Right renal cortex interstitium (tissue), 3 donors: ENCODE results near the gene FCMR. TPM values are rescaled to one million over a fixed set of nuclear protein-coding genes. Genes with fewer than 3 reads are reported as not detected.
A peak's percentile ranks its signal among the peaks of the same experiment; 100 is the strongest.
"Not testable (repeated sequence)": the region's sequence is repeated elsewhere in the genome, so short reads cannot be mapped to it uniquely, and the experiment has no call there.

Experiments
- DNase-seq, 3 donors: peaks; one replicate each; pipeline ENCODE4 v3.0.0-alpha.2; 2013; ENCODE audit warnings: low read depth in 3 of 3, low spot score in 2 of 3
- polyA plus RNA-seq, 3 donors: library from polyadenylated mRNA; unstranded; fragments of 120-200 nt; gene quantifications; one replicate each; pipeline ENCODE4 v1.2.1, GENCODE V29; 2013; ENCODE audit not compliant: insufficient read length in 3 of 3

FCMR gene
- polyA plus RNA-seq, 3 donors = 1.9 to 2.4 (median 2.0) TPM

DNA sequence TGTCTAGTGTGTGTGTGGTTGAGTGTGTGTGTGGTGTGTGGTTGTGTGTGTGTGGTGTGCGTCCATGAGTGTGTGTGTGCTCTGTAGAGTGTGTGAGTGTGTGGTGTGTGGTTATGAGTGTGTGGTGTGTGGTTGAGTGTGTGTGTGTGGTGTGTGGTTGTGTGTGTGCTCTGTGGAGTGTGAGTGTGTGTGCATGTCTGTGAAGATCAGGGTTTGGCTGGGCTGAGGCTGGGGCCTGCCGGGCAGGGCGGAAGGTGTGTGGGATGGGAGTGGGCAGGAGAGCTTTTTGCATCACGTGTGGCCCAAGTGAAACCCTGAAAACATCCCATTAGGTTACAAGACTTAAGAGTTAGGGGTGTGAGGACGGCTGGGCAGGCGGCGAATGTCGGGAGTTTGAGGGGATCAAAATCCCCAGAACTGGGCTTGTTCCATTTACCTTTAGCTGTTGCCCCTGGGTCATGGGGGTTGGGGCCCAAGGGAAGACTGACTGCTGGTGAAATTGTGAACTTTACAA is 2.9 kb upstream of the FCMR start:
- DNase-seq = no peak

DNA sequence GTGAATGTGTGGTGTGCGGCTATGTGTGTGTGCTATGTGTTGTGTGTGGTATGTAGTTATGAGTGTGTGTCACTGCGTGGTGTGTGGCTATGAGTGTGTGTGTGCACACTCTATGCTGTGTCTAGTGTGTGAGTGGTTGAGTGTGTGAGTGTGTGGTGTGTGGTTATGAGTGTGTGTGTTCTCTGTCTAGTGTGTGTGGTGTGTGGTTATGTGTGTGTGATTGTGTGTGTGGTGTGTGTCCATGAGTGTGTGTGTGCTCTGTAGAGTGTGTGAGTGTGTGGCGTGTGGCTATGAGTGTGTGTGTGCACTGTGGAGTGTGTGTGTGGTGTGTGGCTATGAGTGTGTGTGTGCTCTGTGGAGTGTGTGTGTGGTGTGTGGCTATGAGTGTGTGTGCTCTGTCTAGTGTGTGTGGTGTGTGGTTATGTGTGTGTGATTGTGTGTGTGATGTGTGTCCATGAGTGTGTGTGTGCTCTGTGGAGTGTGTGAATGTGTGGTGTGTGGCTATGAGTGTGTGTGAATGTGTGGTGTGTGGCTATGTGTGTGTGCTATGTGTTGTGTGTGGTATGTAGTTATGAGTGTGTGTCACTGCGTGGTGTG is 2.3 kb upstream of the FCMR start:
- not testable (repeated sequence) for DNase-seq

DNA sequence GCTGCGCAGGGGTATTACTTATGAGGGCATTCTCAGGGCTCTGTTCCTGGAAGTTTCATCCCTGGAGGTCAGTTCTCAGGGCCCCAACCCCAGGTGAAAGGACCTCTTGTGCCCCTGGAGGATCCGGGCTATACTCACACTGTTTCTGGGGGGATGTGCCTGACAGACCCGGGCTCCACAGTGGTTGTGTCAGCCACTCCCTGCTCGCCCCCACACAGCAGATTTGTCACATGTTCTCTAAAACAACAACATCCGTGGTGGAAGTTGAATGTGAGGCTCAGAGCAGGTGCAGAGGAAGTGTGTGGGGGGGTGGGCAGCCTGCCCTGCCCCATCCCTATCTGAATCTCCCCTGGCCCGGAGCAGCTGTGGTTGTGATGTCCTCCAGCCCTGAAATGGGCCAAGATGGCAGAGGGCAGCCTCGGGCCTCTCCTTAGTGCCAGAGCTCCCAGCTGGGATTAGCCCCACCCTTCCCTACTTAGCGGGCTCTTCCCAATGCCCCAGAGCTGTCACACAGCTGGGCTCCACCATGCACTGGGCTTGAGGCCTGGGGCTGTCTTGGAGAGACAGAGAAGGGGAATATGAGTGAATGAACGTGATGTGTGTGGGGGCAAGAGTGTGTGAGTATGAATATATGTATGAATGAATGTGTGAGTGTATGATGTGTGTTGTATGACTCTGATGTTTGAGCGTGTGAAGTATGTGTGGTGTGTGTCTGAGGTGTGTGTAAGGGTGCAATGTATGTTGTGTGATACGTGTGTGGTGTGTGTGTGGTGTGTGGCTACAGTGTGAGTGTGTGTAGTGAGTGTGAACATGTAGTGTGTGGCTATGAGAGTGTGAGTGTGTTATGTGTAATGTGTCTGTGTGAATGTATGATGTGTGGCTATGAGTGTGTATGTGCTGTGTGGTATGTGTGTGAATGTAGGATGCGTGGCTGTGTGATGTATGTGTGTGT is 1.5 kb upstream of the FCMR start:
- DNase-seq = no peak

DNA sequence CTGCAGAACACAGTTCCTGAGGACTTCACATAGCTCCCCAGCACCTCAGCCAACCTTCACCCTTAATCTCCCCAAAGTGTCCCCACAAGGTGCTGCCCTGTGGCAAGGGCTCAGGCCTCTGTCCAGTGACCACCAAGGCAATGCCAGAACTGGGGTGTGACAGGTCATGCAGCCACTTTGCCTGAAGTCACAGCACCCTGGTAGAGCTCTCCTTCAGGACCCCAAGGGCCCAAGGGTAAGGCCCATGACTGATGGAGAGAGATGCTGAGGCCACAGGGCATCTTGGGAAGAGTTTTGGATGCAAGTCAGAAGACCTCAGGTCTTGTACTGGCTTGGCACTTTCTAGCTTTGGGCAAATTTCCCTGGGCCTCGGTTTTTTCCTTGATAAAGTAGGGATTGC is 783 bp upstream of the FCMR start:
- DNase-seq = no peak

DNA sequence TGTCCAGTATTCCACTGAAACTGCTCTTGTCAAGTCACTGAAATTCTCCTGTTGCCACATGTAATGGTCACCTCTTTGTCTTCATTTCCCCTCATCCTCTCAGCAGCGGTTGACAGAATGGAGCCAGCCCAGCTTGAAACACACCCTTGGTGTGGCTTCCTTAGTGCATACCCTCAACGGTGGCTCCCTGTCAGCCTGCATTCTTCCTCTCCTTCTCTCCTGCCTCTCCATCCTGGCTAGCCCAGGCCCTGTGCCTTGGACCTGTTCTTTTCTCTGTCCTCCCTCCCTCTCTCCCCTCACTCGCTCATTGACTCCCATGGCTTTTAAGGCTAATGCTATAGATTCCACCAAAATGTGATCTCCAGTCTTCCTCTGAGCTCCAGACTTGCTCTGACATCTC is 3.7 kb downstream of the FCMR start:
- DNase-seq = no peak

DNA sequence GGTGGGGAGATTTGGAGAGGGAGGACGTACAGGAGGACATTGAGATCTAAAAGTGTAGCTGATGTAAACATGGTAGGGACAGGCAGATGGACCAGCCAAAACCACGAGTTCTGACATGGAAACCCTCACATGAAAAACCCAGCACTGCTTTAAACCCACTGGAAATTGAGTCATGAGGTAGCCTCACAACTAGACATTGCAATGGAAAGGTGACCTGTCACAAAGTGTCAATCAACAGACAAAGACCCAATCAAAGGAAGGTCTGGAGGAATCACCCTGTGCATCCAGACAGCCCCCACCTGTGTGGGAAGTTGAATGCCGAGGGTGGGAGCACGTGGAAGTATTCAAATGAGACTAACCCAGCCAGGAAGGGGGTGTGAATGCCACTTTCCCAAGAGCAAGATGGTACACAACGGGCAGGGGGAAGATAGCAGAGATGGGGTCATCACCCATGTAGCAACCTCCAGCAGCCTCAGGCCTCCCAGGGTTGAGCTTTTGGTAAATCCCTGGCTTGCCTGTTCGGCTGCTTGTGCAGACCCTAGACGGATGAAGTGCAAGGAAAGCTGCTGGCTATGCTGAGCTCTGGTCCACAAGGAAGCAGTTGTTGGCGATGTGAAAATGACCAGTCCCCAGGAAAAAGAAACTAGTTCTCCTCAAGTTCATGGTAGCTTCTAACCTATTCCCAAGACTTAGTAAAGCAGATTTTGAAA is 5.6 kb downstream of the FCMR start:
- no peak for DNase-seq

DNA sequence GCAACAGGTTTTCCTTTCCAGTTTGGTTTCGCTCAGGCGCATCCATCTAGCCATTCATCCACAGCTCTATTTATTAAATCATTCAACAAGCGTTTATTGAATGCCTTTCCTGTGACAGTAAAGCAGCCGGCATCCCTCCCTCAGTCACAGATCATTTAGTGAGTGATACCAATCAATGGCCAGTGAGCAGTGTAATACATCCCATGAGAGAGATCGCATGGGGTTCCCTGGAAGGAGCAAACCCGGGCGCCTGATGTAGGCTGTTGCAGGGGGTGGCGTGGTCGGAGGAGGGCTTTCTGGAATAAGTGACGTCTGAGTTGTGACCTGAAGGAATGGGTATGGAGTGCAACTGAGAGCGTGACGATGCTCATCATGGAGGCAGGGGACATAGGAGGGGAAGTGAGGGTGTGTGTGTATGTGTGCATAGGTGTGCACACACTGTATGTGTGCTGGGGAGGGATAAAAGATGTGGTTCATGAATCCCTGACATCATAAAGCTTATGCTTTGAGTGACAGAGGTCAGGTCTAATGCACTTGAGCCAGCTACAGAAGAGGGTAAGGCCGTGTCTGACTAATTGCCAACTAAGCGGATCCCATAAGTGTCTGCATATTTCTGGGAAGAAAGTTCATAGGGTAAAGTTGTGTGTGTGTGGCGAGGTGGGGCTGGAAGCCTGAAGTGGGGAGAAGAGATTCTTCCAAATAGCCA is 6.6 kb downstream of the FCMR start:
- no peak for DNase-seq

DNA sequence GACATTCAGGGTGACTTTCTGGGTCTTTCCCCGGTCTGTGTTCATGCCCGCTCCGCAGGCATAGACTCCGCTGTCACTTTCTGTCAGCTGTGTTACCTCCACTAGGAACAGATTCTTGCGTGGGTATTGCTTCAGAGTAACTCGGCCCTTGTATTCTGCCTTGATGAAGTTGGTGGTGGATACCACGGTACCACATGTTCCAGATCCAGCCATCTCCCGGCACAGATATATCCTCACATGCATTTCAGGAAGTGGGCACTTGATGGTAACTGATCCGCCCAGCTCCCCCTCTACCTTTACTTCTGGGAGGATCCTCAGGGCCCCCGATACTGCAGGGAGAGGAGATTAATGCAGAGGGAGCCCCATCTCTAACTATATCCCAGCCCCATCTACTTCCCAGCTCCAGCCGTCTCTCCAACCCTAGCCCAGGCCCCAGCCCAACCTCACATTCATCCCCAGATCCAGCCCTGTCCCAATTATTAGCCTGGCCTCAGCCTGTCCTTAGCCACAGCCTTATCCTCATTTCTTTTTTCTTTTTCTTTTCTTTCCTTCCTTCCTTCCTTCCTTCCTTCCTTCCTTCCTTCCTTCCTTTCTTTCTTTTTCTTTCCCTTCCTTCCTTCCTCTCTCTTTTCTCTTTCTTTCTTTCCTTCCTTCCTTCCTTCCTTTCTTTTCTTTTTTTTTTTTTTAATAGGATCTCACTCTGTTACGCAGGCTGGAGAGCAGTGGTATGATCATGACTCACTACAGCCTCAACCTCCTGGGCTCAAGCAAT is 7.8 kb downstream of the FCMR start:
- no peak for DNase-seq

DNA sequence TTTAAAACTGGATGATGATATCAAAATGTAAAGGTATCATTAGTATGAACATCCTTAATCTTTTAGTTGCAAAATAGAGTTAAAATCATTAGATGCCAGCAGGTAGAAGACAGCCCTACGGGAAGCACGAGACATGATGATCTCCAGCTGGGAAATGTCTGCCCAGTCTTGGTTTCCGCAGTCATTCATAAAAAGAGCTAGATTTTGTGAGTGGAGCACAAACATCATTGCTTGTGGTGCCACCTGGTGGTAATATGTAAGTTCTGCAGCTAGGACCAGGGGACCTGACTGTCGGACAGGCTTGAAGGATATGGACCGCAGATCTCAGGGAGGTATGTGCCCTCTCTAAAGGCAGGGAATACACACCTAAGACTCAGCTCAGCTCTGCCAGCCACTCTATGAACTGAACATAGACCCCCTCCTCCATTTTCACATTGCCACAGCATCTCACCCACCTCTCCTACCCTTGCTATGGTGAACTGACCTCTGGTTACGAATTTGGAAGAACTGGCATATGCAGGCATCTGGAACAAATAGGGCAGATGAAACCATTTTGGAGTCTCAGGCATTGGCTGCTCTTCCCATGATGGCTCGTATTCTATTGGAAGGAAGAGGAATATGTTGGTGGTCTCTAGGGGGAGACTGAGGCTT is 9.2 kb downstream of the FCMR start:
- DNase-seq = peak; percentile 61 to 64 (median 64)

DNA sequence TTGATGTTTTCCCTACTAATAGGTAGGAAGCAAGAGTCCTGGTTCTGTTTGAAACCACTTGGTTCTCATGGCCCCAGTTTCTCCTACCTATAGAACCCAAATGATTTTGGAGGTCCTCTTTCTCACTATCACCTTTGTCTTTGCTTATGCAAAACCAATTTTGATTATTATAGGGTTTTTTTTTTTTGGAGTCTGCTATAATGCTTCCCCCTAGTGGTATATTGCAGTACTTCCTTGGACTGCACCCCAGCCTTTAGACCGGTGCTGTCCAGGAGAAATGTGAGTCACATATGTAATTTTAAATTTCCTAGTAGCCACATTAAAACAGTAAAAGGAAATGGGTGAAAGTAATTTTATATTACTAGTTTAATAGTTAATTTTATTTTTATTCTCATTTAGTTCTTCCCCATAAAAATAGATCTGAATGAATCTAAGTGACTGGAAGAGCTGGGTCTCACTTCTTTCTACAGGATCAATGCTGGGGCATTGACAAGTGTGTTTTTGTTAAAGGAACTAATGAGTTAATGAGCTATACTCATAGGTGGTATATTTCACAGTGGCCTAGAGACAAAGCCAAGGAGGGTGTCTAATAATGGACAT is 10.6 kb downstream of the FCMR start:
- DNase-seq = no peak

DNA sequence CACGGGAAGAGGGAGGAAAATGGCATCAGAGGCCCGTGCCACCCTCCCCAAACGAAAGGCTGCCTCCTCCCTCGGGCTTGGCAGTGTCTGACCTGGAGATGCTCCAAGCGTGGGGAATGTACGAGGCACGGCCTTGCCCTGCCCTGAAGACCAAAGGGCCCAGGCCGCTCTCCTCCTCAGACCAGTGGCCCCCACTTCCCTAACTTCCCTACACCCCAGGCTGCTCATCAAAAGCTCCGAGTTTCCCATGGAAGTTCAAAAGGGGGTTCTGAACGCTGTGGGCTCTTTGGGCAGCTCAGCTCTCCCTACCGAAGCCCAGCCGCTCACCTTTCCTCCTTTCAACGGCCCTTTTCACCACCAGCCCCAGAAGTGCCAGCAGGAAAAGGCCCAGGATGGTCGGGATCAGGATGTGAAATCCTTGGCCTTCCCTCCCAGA is 11.8 kb downstream of the FCMR start:
- no peak for DNase-seq

DNA sequence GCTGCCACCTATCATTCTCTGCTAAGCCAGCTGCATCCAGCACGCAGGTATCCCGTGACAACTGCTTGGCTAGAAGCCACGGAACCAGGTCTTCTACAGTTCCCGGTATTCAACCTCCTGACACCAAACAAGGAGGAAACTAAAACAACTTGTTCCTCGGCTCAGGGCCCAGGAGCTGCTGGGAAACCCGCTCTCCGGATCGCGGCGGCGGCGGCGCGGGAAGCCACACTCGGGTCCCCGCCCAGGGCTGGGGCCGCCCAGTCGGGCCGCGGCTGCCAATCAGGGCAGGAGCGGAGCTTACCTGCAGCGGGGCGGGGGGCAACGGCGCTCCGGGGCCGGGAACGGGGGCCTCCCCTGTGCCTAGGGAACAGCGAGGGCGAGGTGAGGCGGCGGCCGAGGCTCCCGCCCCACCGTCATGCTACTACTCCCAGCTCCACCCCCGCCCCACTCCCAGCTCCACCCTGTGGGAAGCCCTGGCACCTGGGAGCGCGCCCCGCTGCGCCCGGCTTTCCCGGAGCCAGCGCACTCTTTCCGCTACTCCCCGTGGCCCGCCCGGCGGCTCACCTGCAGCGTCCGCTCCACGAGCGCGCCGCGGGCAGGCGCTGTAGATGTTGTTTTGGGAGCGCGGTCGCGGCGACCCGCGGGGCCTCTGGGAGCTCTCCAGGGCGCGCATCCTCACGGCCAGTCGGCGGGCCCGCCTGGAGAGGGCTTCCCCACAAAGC is 12.4 kb downstream of the FCMR start:
- peak in 1 of 3 donors; percentile 64 for DNase-seq

DNA sequence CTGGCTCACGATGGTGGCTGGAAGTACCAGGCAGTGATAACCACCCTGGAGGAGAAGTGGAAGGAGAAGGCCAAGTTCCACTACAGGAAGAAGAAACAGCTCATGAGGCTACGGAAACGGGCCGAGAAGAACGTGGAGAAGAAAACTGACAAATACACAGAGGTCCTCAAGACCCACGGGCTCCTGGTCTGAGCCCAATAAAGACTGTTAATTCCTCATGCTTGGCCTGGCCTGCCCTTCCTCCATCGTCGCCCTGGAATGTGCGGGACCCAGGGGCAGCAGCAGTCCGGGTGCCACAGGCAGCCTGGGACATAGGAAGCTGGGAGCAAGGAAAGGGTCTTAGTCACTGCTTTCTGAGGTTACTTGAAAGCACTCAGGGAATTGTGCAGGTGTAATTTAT is 13.7 kb downstream of the FCMR start:
- DNase-seq = no peak

DNA sequence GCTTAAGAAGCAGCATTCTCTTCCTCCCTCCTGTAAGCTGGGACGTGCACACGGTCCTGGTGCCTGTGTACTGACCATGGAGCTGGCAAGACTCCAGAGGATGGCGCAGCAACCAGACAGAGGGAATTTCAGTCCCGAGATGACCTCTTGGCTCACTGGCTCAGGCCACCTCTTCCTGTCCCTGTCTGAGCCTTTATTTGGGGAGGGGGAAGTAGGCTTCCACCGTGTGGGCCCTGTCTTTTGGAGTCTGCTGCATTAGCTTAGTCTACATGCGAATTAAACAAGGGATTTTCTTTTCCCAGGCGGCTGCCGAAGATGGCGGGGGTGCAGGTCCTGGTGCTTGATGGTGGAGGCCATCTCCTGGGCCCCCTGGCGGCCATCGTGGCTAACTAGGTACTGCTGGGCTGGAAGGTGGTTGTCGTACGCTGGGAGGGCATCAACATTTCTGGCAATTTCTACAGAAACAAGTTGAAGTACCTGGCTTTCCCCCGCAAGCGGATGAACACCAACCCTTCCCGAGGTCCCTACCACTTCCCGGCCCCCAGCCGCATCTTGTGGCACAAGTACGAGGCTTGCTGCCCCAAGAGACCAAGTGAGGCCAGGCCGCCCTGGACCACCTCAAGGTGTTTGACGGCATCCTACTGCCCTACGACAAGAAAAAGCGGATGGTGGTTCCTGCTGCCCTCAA is 14.3 kb downstream of the FCMR start:
- DNase-seq = no peak

DNA sequence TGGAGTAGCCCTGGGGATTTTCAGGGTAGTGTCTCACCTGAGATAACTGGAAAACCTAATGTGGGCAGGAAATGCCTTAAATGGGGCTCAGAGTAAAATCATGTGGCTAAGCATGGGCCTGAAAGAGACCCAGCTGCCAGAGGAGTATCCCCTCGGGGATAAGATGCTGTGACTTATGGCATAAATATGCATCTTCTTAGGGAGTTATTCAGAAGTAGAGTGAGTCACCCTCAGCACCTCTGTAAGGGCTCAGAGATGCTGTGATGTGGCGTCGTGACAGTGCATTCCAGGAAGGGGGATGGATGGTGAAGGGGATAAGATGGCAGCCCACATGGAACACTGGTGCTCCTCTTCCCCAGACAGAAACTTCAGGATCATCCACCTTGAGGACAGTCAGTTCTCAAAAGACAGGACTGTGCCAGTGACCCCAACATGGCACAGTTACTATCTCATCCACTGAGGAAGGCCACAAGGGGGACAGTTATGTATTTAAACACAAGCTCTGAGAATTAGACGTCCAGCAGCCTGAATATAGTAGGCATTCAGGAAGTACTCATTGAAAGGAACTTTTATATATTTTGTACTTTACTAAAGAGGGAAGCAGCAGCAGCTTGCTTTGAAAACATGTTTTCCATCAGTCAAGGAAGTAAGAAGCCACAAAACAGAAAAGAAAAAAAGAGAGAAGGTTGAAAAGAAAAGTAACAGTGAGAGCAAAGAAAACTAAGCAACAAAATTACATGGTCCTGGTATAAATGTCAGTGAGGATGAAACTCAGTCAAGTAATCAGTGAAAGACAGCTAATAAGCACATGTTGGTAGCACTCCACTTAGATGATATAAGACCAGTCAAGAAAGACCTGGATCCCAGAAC is 16.2 kb downstream of the FCMR start:
- no peak for DNase-seq

DNA sequence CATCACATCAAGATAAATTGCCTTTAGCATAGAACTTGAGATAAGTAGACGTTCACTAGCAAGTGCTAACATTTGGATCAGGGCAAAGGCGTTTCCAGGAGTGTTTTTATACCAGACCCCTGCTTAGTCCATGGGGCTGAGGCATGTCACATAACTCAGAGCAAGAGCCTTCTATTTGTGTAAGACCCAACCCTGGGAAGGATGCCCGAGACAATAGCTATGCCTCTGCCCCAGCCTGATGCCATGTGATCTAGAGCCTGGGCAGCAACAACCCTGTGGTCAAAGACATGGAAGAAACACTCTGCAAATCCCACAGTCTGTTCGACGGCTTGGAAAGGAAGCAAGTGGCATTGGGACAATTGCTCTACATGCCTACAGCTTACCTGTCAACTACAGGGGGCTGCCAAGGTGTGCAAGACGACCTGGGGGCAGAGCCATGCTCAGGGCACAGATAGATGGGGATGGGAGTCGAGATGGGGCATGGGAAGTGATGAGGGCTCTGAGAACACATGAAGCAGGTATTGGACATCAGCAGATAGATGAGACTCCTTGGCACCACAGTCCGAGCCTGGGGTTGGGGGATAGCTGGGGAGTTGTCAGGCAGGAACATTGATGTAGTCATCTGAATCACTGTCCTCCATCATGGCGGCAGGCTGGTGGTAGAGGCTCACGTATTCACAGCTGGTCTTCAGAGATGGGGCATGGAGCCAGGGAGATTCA is 17.2 kb downstream of the FCMR start:
- DNase-seq = no peak
